Measurements from ENCODE around the gene CHRNB1.
"Not testable (repeated sequence)": the region's sequence is repeated elsewhere in the genome, so short reads cannot be mapped to it uniquely, and the experiment has no call there.

Gene CHRNB1

GRCh38 chr17:7467498-7467897 lies 22.6 kb downstream of the CHRNB1 start:
- DNase-seq (ENCODE audit: low spot score): no peak

DNA sequence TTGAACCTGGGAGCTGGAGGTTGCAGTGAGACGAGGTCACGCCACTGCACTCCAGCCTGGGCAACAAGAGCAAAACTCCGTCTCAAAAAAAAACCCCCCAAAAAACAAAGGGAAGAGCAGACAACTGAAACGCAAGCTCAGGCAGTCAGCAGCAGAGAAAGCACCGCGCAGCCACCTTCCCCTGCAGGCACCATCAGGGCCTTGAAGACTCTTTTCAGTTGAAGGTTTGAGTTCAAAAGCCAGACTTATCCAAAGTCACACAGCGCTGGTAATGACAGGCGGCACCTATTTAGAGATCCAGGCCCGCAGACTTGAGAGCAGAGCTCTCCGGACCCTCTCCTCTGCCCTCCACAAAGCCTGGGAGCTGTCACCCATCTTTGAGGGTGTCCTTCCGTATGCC lies 23.4 kb downstream of the CHRNB1 start:
- no peak for DNase-seq (ENCODE audit: low spot score)

DNA sequence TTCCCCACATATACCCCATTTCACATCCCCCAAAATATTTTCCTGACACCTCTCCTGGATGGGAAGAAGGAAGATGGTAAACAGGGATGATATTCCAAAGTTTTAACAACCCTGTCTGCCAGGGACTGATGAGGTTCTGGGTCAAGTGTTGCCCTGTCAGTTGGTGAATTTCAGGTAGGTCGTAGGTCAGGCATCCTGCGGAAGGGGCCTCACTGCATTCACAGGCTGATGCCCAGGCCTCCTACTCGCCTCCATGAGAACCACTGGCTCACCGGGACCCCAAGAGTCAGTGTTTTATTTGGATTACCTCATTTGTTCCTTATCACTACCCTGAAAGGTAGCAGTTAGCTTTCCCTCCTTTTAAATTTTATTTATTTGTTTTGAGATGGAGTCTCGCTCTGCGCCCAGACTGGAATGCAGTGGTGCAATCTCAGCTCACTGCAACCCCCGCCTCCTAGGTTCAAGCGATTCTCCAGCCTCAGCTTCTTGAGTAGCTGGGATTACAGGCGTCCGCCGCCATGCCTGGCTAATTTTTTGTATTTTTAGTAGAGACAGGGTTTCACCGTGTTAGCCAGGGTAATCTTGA lies 24.0 kb downstream of the CHRNB1 start:
- DNase-seq (ENCODE audit: low spot score): no peak

DNA sequence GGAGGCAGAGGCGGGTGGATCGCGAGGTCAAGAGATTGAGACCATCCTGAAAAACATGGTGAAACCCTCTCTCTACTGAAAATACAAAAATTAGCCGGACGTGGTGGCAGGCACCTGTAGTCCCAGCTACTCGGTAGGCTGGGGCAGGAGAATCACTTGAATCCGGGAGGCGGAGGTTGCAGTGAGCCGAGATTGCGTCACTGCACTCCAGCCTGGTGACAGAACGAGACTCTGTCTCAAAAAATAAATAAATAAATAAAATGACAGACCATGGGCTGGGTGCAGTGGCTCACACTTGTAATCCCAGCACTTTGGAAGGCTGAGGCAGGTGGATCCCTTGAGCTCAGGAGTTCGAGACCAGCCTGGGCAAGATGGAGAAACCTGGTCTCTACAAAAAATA lies 25.0 kb downstream of the CHRNB1 start:
- not testable (repeated sequence) for DNase-seq (ENCODE audit: low spot score)

GRCh38 chr17:7470457-7470973 lies 25.7 kb downstream of the CHRNB1 start:
- not testable (repeated sequence) for DNase-seq (ENCODE audit: low spot score)

DNA sequence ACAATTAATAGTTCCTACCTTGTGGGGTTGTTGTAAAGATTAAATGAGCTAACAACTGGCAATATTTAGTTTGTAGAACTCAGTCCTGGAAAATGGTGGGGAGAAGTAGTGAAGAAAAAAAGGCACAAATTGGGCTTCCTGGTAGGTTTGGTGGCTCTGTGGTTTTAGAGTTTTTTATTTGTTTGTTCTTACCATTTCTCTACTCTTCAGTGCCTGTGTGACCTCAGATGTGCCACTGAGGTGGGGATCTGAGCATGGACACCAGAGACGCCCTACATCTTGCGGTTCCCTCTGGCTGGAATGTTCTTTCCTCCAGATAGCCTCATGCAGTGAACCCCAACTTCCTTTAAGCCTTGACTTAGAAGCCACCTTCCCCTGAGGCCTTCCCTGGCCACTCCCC lies 26.9 kb downstream of the CHRNB1 start:
- DNase-seq (ENCODE audit: low spot score): no peak

- not testable (repeated sequence) for DNase-seq (ENCODE audit: low spot score)
These were observed 29.9 kb downstream of the CHRNB1 start for GRCh38 chr17:7474767-7475166.

DNA sequence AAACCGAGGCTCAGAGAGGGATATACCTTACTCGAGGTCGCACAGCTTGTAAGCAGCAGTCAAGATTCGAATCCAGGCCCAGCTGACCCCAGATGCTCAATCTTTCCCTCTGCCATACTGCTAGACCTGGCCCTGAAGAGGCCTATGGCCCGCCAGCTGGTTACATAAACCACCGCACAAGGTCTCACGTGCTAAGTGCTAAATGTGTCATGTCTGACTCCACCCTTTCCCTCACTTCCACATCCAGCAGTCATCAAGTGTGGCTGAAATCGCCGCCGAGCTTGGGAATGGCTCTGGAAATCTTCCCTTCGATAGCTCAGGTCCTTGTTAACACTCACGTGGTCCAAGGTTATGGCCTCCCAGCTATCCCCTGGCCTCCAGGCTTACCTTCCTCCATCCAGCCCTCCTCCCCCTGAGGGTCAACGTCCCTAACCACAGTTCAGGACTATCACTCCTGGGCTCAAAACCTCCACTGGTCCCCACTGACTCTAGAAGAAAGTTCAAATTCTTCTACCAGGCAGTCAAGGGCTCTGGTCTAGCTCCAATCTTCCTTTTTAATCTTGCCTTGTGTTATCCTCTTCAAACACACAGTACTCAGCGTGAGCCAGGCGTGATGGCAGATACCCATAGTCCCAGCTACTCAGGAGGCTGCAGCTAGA lies 31.0 kb downstream of the CHRNB1 start:
- no peak for DNase-seq (ENCODE audit: low spot score)

DNA sequence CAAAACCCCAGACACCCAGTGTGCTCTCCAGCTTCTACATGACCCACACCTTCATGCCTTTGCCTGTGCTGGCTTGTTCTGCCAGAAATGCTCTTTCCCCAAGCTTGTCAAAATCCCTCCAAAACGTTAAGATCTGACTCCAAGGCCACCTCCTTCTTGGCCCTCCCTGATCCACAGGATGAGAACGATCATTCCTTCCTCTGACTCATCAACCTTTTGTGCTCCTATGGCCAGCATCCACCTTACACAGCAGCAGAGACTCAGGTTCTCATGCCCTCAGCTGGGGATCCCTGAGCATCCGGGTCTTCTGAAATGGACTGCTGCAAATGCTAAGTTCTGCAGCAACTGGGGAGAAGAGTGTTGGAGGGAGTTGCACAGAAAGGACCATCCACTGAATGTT lies 31.6 kb downstream of the CHRNB1 start:
- DNase-seq (ENCODE audit: low spot score): no peak

- DNase-seq (ENCODE audit: low spot score): no peak
These were observed 32.1 kb downstream of the CHRNB1 start for GRCh38 chr17:7476951-7477350.

DNA sequence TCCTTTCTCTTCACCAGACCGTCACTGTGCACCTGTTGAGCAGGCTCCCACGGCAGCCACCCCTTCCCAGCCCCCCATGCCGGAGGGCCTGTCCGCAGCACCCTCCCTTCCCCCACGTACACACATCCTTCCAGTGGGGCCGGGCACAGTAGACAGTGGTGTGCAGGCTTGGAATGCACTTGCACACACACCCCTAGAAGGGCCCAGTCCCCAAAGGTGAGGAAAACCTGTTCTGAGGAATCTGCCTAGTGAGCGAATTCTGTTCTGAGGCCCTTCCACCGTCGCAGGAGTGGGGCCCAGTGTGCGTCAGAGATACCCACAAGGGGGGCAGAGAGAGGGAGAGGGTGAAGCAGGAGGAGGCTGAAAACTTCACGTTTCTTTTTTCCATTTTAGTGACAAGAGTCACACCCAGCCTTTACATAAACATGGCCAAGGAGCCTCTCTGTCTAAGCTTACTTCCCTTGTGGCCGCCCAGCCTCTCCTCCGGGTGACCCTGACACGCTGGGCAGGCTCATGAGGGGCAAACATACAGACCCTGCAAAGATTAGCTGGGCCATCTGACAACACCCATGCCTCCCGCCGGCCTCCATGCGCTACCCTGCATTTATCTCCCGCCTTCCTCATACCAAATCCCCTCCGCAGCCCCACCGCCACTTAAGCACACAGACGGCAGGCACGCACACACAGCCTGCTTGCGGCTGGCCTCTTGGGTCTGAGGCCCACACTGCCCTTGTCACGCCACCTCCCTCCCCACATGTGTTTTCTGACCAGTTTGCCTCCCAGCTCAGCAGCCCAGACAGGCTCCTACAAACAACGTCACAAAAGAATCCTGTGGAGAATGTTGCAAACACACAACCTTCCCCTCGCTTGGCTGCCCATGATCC lies 32.8 kb downstream of the CHRNB1 start:
- no peak for DNase-seq (ENCODE audit: low spot score)

DNA sequence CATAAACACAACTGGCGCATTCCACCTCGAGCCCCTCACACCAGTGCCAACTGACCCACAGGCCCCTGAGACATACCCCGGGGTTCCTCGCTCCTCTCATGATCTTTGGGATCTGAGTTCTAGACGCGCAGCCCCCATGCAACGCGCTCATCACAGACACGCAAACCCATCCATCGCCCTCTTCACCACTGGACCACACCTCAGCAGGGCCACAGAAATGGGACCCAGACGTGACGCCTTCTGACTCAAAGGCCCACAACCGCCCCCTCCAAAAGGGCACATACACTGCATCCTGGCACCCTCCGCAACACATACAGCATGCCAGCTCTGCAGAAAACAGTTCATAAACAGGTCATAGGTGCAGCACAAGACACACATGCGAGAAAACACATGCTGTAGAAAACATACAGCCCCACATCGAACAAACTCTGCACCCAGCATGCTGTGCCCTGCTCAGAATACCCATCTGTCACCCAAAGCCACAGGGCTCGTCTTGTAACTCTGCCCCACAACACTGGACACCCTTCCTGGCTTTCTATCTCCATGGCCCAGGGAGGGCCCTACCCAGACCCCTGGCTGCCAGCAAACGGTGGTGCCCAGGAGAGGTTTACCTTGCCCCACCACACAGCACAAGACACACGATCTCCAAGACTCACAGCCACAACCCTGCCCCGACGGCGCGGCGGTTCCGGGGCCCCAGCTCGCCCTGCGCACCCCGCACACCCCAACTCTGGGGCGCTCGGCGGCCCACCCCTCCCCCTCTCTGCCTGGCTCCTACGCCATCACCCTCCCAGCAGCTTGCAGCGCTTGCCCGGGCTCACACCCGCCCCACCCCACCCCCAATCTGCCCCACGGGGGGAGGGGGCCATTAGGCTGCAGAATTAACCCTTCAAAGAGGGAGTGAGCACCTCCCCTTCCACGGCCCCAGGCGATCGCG lies 33.7 kb downstream of the CHRNB1 start:
- peak; percentile 78 for DNase-seq (ENCODE audit: low spot score)

DNA sequence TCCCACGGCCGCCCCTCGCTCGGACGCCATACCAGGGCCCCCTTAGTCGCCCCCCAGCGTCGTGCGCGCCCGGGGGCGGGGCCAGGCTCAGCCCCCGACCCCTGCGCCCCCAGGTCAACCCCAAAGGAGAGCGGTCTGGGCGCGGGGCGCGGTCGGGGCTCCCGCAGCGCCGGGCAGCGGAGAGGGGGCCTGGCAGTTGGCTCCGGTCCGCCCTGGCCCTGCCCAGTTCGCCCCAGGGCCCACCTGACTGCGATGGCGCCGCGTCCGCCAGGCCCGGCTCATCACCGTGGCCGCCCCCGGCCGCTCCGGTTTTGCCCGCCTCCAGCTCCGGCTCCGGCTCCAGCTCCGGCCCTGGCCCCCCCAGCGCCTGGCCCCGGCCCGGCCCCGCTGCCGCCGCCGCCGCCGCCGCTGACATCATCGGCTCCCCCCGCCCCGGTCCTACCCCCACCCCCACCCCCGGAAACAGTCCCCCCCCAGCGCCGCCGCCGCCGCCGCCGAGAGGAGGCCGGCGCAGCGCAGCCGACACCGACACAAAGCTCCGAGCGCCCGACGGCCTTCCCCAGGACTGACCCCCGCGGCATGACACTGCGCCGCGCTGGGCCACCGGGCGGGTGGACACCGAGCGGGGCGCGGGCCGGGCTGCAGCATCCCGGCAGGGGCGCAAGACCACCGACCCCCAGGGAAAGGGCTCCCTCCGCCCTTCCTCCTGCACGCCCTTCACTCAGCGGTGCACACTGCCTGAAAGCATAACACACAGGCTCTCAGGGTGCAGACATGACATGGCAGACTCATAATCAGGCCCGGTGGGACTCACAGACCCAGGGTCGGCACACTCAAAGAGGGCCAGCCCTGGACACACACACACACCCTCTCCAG lies 34.6 kb downstream of the CHRNB1 start, which contains the start of gene ZBTB4:
Gene ZBTB4, minus strand, starts transcription at position 419 of the 876 bp plus-strand sequence. CDS start 12,830 bp downstream, outside the sequence.
- DNase-seq (ENCODE audit: low spot score): peak; percentile 85

DNA sequence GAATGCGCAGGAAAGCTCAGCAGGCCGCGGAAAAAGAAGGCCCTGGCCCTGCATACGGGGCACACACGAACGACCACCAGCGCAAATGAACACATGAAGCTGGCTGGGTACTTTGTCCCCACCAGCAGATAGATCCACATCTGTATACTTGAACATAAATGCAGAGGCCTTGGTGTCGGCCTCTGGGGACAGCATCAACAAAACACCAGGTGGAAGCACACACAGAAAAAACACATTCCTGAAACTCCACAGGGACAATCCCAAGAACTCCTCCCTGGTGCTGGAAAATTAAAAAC lies 35.2 kb downstream of the CHRNB1 start:
- DNase-seq (ENCODE audit: low spot score): no peak

GRCh38 chr17:7481275-7481674 lies 36.4 kb downstream of the CHRNB1 start, which contains the start of gene SLC35G6:
Gene SLC35G6 (plus strand): TSS chr17:7481446. CDS start chr17:7481517, 71 bp downstream.
- not testable (repeated sequence) for DNase-seq (ENCODE audit: low spot score)

DNA sequence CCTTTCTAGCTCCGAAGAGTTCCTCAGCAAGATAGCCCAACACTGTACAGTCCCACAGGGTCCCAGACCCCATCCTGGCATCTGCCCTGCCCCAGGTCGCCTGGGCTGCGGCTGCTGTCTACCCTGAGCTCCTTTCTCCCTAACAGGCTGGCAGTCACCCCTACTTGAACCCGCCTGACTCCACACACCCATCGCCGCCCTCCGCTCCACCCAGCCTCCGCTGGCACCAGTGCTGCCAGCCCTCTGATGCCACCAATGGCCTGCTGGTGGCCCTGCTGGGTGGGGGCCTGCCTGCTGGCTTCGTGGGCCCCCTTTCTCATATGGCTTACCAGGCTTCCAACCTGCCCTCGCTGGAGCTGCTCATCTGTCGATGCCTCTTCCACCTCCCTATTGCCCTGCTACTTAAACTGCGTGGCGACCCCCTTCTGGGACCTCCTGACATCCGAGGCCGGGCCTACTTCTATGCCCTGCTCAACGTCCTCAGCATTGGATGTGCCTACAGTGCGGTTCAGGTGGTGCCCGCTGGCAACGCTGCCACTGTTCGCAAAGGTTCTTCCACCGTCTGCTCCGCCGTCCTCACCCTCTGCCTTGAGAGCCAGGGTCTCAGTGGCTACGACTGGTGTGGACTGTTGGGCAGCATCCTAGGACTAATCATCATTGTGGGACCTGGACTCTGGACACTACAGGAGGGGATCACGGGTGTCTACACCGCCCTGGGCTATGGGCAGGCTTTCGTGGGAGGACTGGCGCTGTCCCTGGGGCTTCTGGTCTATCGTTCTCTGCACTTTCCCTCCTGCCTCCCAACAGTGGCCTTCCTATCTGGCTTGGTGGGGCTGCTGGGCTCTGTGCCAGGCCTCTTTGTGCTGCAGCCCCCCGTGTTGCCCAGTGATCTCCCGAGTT lies 37.2 kb downstream of the CHRNB1 start:
- not testable (repeated sequence) for DNase-seq (ENCODE audit: low spot score)

GRCh38 chr17:7482742-7483088 lies 37.9 kb downstream of the CHRNB1 start:
- not testable (repeated sequence) for DNase-seq (ENCODE audit: low spot score)

GRCh38 chr17:7483255-7484066 lies 38.6 kb downstream of the CHRNB1 start:
- DNase-seq (ENCODE audit: low spot score): peak; percentile 96
